Thyroid gland (tissue), 4 donors: ENCODE data around the gene CNRIP1. TPM values are rescaled to one million over a fixed set of nuclear protein-coding genes. Genes with fewer than 3 reads are reported as not detected.

ENCODE experiments used
- DNase-seq, 2 donors: peaks; one replicate each; pipeline ENCODE4 v3.0.0-alpha.2; 2019
- H3K27ac ChIP-seq, 3 donors: fragments of 200-600 bp; sonication (generic); 1 replicate in 2 of 3; 2 replicates in 1 of 3; pipeline ENCODE4 v1.5.1; 2016 to 2019; ENCODE audit warnings: mild to moderate bottlenecking in 1 of 3, moderate library complexity in 1 of 3
- H3K27me3 ChIP-seq: fragments of 200-600 bp; sonication (generic); one replicate; pipeline ENCODE4 v1.5.1; 2019
- H3K36me3 ChIP-seq, 2 donors: fragments of 200-600 bp; sonication (generic); one replicate each; pipeline ENCODE4 v1.5.1; 2016 to 2019
- H3K4me1 ChIP-seq, 2 donors: fragments of 200-600 bp; sonication (generic); one replicate each; pipeline ENCODE4 v1.5.1; 2017 to 2019
- H3K4me3 ChIP-seq, 3 donors: fragments of 200-600 bp; sonication (generic); replicated peaks in 1 of 3; 1 replicate in 2 of 3; 2 replicates in 1 of 3; pipeline ENCODE4 v1.5.1; 2016; ENCODE audit warnings: mild to moderate bottlenecking in 1 of 3
- H3K9me3 ChIP-seq: fragments of 200-600 bp; sonication (generic); one replicate; pipeline ENCODE4 v1.5.1; 2017
- CTCF ChIP-seq, 6 experiments: fragments of 200-600 bp in 3 of 6; fragments of 450-650 bp in 3 of 6; sonication (generic) in 3 of 6; IDR thresholded peaks; one replicate each; pipeline ENCODE4 v1.5.1; 2016 to 2019; ENCODE audit warnings: antibody characterized with exemption in 6 of 6, mild to moderate bottlenecking in 2 of 6, inconsistent platforms in 1 of 6, moderate library complexity in 1 of 6
- POLR2A ChIP-seq, 2 donors: fragments of 450-650 bp; IDR thresholded peaks; one replicate each; pipeline ENCODE4 v1.6.1; 2017; ENCODE audit warnings: antibody characterized with exemption in 2 of 2, mild to moderate bottlenecking in 2 of 2, moderate library complexity in 1 of 2
- WGBS, 2 donors: methylation state at CpG; one replicate each; pipeline ENCODE4 v1.1.5; 2017; 5-methylcytosine and 5-hydroxymethylcytosine counted together
- intact Hi-C: fragments of 100-400 bp; cut with DNase I; formaldehyde crosslinking; loops from one replicate; pipeline ENCODE4 v1.15.1; 2023
- total RNA-seq, 4 donors: library from RNA; depleted of rRNA; stranded (reverse); fragments of >200 nt; gene quantifications; one replicate each; pipeline ENCODE4 v1.2.3, GENCODE V29; 2016

CNRIP1 gene
- total RNA-seq, 4 donors from 2014 or later: 2.5 to 25.7 (median 17.1) TPM

DNA sequence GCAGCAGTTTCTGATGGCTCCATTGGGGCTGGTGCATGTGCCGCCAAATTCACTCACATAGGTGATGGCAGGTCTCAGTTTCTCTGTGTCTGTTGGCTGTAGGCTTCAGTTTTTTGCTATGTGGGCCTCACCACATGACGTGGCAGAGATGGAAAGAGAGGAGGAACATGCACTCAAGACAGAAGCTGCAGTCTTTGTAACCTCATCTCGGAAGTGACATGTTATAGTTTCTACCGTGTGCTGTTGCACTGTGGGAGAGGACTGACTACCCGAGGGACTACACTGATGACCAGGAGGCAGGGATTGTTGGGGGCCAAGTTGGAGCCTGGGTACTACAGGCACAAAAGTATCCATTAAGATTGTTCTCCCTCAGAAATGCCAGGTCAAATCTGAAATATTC, 9.2 kb upstream of the CNRIP1 start:
- DNase-seq: no peak
- WGBS, 2 donors: 66% methylated on average over 5 of the region's 5 CpGs
- no peak overlapping the region for H3K4me3 ChIP-seq
- intact Hi-C loops: no loop called here
- H3K9me3 ChIP-seq: no peaks in the 10 kb centered on the region
- H3K27me3 ChIP-seq: no peaks in the 10 kb centered on the region
- H3K4me1 ChIP-seq: no peaks in the 10 kb centered on the region
- H3K27ac ChIP-seq: no peak overlapping the region
- no peaks in the 10 kb centered on the region for H3K36me3 ChIP-seq
- TF ChIP-seq POLR2A (IDR thresholded peaks at IDR 0.05) (no peak), CTCF (IDR thresholded peaks at IDR 0.05) (no peak)

GRCh38 chr2:68325056-68325455, 5.3 kb upstream of the CNRIP1 start:
- H3K36me3 ChIP-seq: no peaks in the 10 kb centered on the region
- no peak overlapping the region for H3K27ac ChIP-seq
- H3K27me3 ChIP-seq: no peaks in the 10 kb centered on the region
- WGBS, 2 donors: 86% methylated on average over 3 of the region's 3 CpGs
- H3K9me3 ChIP-seq: no peaks in the 10 kb centered on the region
- TF ChIP-seq POLR2A (IDR thresholded peaks at IDR 0.05): no peak
- no peak for TF ChIP-seq CTCF (IDR thresholded peaks at IDR 0.05)
- intact Hi-C loops: no loop called here
- no peak overlapping the region for H3K4me3 ChIP-seq
- DNase-seq: no peak
- peaks cover 0 to 4% of the 10 kb centered on the region in 2 donors for H3K4me1 ChIP-seq

GRCh38 chr2:68320118-68320641, 431 bp upstream of the CNRIP1 start:
- Histone ChIP-seq H3K4me1 (peaks cover 0 to 14% of the 10 kb centered on the region in 2 donors), H3K27ac (peak overlapping the region in 2 of 3 donors; percentile 79 to 91), H3K4me3 (no peak overlapping the region), H3K36me3 (no peaks in the 10 kb centered on the region), H3K27me3 (no peaks in the 10 kb centered on the region), H3K9me3 (no peaks in the 10 kb centered on the region)
- WGBS, 2 donors: 10% methylated on average over 11 of the region's 11 CpGs
- TF ChIP-seq CTCF (IDR thresholded peaks at IDR 0.05) (no peak), POLR2A (IDR thresholded peaks at IDR 0.05) (no peak)
- intact Hi-C loops: no loop called here
- peak; percentile 4 to 8 for DNase-seq

- intact Hi-C loops: no loop called here
- no peaks in the 10 kb centered on the region for H3K36me3 ChIP-seq
- peak in 1 of 2 donors; percentile 5 for DNase-seq
Measured at GRCh38 chr2:68318914-68319397, 793 bp downstream of the CNRIP1 start.

More at GRCh38 chr2:68318914-68319397, 793 bp downstream of the CNRIP1 start:
- Histone ChIP-seq H3K27ac (peak overlapping the region; percentile 55 to 91 (median 79)), H3K4me1 (peaks cover 0 to 14% of the 10 kb centered on the region in 2 donors), H3K27me3 (no peaks in the 10 kb centered on the region), H3K4me3 (peak overlapping the region; percentile 1 to 55 (median 48)), H3K9me3 (no peaks in the 10 kb centered on the region)
- no peak for TF ChIP-seq CTCF (IDR thresholded peaks at IDR 0.05)
- TF ChIP-seq POLR2A (IDR thresholded peaks at IDR 0.05): no peak
- WGBS, 2 donors: 1 to 2% methylated on average over 16 to 17 of the region's 27 CpGs
